ENCODE measurements around the gene MEF2D.

- TF ChIP-seq YY1 (IDR thresholded peaks at IDR 0.05; ENCODE audit: insufficient read depth, insufficient read length), result no peak
- TF ChIP-seq ZNF274 (IDR thresholded peaks at IDR 0.05; ENCODE audit: low read depth, low read length), result no peak; the same call in 1 of the 2 replicates
Observed at GRCh38 chr1:156484480-156485058, 16.0 kb downstream of the MEF2D start.

Data from NT2/D1 (cell line).